HG03575 (cell line): ENCODE measurements around the gene PIM3.
"Not testable (repeated sequence)": the region's sequence is repeated elsewhere in the genome, so short reads cannot be mapped to it uniquely, and the experiment has no call there.

Source experiments
- ATAC-seq: cut with Tn5 transposase; IDR thresholded peaks from one replicate; pipeline ENCODE4 v1.9.1; 2021; ENCODE audit not compliant: unreplicated experiment, insufficient number of reproducible peaks, low FRiP score; ENCODE audit errors: extremely low read depth

PIM3 gene

GRCh38 chr22:49938565-49939136 is 21.9 kb upstream of the PIM3 start:
- no peak for ATAC-seq

GRCh38 chr22:49941507-49942316 is 18.9 kb upstream of the PIM3 start:
- ATAC-seq, result no peak

GRCh38 chr22:49942565-49943404 is 17.8 kb upstream of the PIM3 start:
- no peak for ATAC-seq

GRCh38 chr22:49943405-49943765 is 17.2 kb upstream of the PIM3 start:
- ATAC-seq, result no peak

- no peak for ATAC-seq
Measured at GRCh38 chr22:49943771-49944398, 16.7 kb upstream of the PIM3 start.

GRCh38 chr22:49944399-49944891 is 16.1 kb upstream of the PIM3 start:
- ATAC-seq, result no peak

GRCh38 chr22:49945042-49945794 is 15.4 kb upstream of the PIM3 start:
- ATAC-seq, result not testable (repeated sequence)

GRCh38 chr22:49946612-49947295 is 13.8 kb upstream of the PIM3 start:
- no peak for ATAC-seq

GRCh38 chr22:49947296-49947622 is 13.3 kb upstream of the PIM3 start:
- ATAC-seq, result no peak

GRCh38 chr22:49948116-49948957 is 12.2 kb upstream of the PIM3 start:
- no peak for ATAC-seq

- no peak for ATAC-seq
Measured at GRCh38 chr22:49948958-49949913, 11.3 kb upstream of the PIM3 start.

GRCh38 chr22:49949914-49950292 is 10.7 kb upstream of the PIM3 start:
- ATAC-seq, result no peak

GRCh38 chr22:49950396-49950994 is 10.1 kb upstream of the PIM3 start:
- ATAC-seq, result no peak

- no peak for ATAC-seq
Measured at GRCh38 chr22:49951000-49951677, 9.4 kb upstream of the PIM3 start.

- ATAC-seq, result no peak
Measured at GRCh38 chr22:49951678-49951985, 8.9 kb upstream of the PIM3 start.
